H4 (cell line): ENCODE results near the gene SLC17A3. TPM values are rescaled to one million over a fixed set of nuclear protein-coding genes. Genes with fewer than 3 reads are reported as not detected.

ENCODE experiments used
- DNase-seq: peaks from one replicate; pipeline ENCODE4 v3.0.0-alpha.2; 2015; ENCODE audit warnings: low spot score
- total RNA-seq: library from RNA; depleted of rRNA; stranded (reverse); fragments of >200 nt; shearing (Covaris generic); gene quantifications from 2 replicates; pipeline ENCODE4 v1.2.3, GENCODE V29; 2014; rRNA removed

SLC17A3 gene
- total RNA-seq, 1 experiment from 2014 or later: 0.39 TPM

DNA sequence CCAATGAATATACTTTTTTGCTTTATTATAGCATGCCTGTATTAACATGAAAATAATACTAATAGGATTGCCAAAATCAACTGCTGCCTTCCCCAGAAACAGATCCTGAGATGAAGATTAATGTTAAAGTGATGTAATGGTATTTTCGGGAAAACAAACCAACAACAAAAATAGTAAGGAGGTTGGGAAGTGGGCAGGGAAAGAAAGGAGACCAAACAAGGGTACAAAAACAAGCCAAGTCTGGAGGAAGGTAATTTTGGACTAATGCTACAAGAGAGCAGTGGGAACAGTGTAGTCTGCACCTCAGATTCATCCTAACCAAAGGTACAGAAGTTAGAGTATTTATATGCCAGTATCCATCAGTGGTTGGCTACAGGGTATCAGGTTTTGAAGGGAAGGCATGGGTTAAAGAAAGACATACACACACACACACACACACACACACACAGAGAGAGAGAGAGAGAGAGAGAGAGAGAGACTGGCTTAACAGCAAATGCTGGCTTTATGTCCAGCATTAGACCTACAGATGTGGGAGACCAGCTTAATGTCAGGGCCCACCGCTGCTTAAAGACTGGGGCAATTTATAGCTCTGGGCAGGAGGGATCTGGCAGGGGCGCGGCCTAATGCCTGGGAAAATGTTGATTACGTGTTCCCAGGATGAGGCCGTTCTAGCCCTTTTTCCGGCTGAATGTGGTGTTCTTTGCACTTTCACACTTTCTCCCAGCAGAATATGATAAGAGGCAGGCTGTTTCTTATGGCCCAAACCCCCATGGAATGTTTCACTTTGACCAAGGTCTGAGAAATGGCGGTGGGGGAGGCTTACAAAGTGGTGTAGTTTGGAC, 38.4 kb downstream of the SLC17A3 start:
- no peak for DNase-seq

DNA sequence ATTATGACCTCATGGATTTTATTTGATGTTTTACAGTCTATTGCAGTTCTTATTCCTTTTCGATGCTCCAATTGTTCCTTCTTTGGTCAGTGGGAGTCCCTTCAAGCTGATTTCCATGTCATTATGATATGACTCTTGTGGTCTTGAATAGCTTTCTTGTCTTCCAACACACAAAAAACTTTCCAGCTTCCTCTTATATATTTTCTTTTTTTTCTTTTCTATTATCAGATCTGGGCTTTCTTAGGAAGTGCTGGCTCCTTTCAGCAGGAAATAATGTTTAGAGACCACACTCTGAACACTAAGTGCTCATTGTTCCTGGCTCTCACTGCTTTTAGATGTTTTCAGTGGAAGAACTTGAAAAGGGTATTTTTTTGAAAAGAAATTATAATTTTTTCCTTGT, 39.1 kb downstream of the SLC17A3 start:
- no peak for DNase-seq

DNA sequence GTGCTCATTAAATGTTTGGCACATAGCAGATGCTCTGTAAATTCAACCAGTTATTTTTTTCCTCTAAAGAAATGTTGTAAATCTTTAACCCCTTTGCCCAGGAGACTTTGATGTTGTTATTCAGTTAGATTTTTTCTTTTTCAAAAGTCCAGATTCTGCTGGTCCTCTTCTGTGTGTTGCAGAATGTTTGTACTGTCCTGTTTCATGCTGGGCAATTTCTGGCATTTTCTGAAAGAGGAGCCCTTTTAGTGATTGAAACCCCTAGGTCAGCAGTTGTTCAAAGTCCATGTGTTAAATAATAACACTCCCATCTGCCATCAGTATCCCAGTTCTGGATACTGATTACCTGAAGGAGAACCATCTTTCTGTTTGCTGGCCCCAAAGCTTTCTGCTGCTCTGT, 40.9 kb downstream of the SLC17A3 start:
- no peak for DNase-seq

DNA sequence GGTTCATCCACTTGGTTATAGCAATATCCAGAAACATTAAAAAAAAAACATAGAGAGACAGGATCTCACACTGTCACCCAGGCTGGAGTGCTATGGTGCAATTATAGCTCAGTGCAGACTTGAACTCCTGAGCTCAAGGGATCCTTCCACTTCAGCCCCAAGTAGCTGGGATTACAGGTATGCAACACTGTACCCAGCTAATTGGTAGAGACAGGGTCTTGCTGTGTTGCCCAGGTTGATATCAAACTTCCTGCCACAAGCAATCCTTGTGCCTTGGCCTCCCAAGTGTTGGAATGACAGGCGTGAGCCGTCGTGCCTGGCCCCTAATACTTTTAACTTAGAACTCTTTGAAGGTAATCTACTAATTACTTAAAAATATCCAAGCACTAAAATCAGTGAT, 41.4 kb downstream of the SLC17A3 start:
- DNase-seq: no peak

- no peak for DNase-seq
These were observed 41.8 kb downstream of the SLC17A3 start for GRCh38 chr6:25832307-25832662.

- DNase-seq: no peak
These were observed 42.3 kb downstream of the SLC17A3 start, which contains the start of gene SLC17A1 for GRCh38 chr6:25831532-25832306. SLC17A1 (minus strand) TSS chr6:25832052; CDS start chr6:25830557, 1,495 bp downstream.

DNA sequence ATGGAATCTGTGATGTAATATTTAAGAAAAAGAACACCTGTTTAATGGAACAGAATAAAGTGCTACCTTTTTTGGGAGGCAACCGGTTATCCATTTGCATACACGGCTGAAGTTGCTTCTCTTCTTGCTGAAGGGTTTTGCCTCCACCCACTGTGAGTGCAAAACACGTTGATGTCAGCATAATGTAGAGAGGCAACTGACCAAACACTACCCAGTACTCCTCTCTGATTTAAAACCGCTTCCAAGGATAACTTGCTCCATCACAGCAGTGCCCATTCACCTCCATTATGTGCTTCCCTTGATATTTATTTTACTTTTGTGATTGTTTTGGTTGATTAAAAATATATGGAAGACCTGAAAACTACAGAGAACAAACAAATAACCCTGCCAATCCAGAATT, 43.6 kb downstream of the SLC17A3 start:
- DNase-seq: no peak

DNA sequence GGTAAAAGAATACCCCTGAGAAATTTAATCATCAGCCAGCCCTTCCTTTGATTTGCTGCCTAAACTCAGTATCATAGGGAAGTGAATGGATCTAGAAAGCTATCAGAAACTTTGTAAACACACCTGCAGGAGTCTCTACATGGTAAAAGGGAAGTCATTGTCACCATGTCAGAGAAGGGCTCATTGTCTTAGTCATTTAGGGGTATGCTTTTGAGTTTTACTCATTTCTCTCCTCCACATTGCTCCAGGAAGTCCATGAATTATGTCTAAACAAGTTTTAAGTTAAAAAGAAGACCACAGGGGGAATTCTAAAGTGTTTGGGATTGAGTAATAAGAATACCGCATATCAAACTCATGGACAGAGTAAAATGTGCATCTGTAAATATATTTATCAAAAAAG, 44.7 kb downstream of the SLC17A3 start:
- DNase-seq: no peak

- DNase-seq: no peak
These were observed 52.7 kb downstream of the SLC17A3 start for GRCh38 chr6:25821341-25821740.

- DNase-seq: no peak
These were observed 57.8 kb downstream of the SLC17A3 start for GRCh38 chr6:25816252-25816651.

GRCh38 chr6:25815194-25815593, 58.8 kb downstream of the SLC17A3 start:
- DNase-seq: no peak

GRCh38 chr6:25804804-25805203, 69.2 kb downstream of the SLC17A3 start:
- DNase-seq: no peak

GRCh38 chr6:25801436-25801835, 72.6 kb downstream of the SLC17A3 start:
- no peak for DNase-seq

Other genes with a start within 250 kb of the SLC17A3 start
- not detected in 2 replicates for gene SCGN, start 222.0 kb downstream of the SLC17A3 start, total RNA-seq
- gene SLC17A4, start 119.5 kb downstream of the SLC17A3 start, total RNA-seq: not detected in 2 replicates
- gene SLC17A1, start 42.2 kb downstream of the SLC17A3 start, total RNA-seq: not detected in 2 replicates
- gene SLC17A2, start 56.4 kb upstream of the SLC17A3 start, total RNA-seq: not detected in 2 replicates
- gene TRIM38, start 88.6 kb upstream of the SLC17A3 start, total RNA-seq: 4.7 and 7.1 TPM in 2 replicates
- 7.8 and 13.4 TPM in 2 replicates for gene HFE, start 213.2 kb upstream of the SLC17A3 start, total RNA-seq